Liver (tissue), 9 donors: Measurements from ENCODE around the gene YPEL2. TPM values are rescaled to one million over a fixed set of nuclear protein-coding genes. Genes with fewer than 3 reads are reported as not detected.

Experiments
- DNase-seq: peaks from one replicate; pipeline ENCODE4 v3.0.0-alpha.2; 2017; ENCODE audit warnings: low spot score
- H3K27ac ChIP-seq, 2 donors: one replicate each; pipeline ENCODE4 v1.7.0; 2013; ENCODE audit warnings: inconsistent platforms in 2 of 2, low read length in 2 of 2, control low read depth in 1 of 2, low read depth in 1 of 2, mild to moderate bottlenecking in 1 of 2
- H3K27me3 ChIP-seq, 4 donors: one replicate each; pipeline versions ENCODE4 v1.6.1 to v1.7.0; 2013; ENCODE audit warnings: low read length in 3 of 4, inconsistent platforms in 1 of 4, mild to moderate bottlenecking in 1 of 4, moderate library complexity in 1 of 4; ENCODE audit not compliant: control insufficient read depth in 4 of 4, insufficient read depth in 4 of 4
- H3K36me3 ChIP-seq, 4 donors: one replicate each; pipeline versions ENCODE4 v1.6.1 to v1.7.0; 2013; ENCODE audit warnings: low read length in 3 of 4, mild to moderate bottlenecking in 3 of 4, low read depth in 1 of 4, moderate library complexity in 1 of 4; ENCODE audit not compliant: control insufficient read depth in 4 of 4, insufficient read depth in 3 of 4
- H3K4me1 ChIP-seq, 4 donors: one replicate each; pipeline versions ENCODE4 v1.6.1 to v1.7.0; 2013; ENCODE audit warnings: low read length in 3 of 4, mild to moderate bottlenecking in 3 of 4, moderate library complexity in 1 of 4; ENCODE audit not compliant: control insufficient read depth in 4 of 4, insufficient read depth in 4 of 4
- H3K4me3 ChIP-seq, 3 donors: one replicate each; pipeline versions ENCODE4 v1.6.1 to v1.7.0; 2013; ENCODE audit warnings: low read length in 3 of 3, control low read depth in 1 of 3, low read depth in 1 of 3, mild to moderate bottlenecking in 1 of 3
- H3K9ac ChIP-seq, 2 donors: one replicate each; pipeline ENCODE4 v1.7.0; 2013; ENCODE audit warnings: low read length in 2 of 2, mild to moderate bottlenecking in 2 of 2, moderate library complexity in 2 of 2, control low read depth in 1 of 2, low read depth in 1 of 2
- H3K9me3 ChIP-seq, 4 donors: one replicate each; pipeline versions ENCODE4 v1.6.1 to v1.7.0; 2013; ENCODE audit warnings: low read length in 3 of 4; ENCODE audit not compliant: control insufficient read depth in 4 of 4
- CTCF ChIP-seq: fragments of 150-350 bp; IDR thresholded peaks from 2 replicates; pipeline ENCODE4 v1.5.1; 2017; ENCODE audit warnings: improper control_type of control experiment, low read depth, low read length; ENCODE audit not compliant: missing input control
- EGR1 ChIP-seq, 2 donors: IDR thresholded peaks; 2 replicates each; pipeline ENCODE4 v1.6.1; 2016 to 2018; ENCODE audit warnings: antibody characterized with exemption in 2 of 2, low read depth in 2 of 2
- FOXA1 ChIP-seq: IDR thresholded peaks from 2 replicates; pipeline ENCODE4 v1.6.1; 2016; ENCODE audit warnings: antibody characterized with exemption
- FOXA2 ChIP-seq: IDR thresholded peaks from 2 replicates; pipeline ENCODE4 v1.6.1; 2016; ENCODE audit warnings: antibody characterized with exemption
- GABPA ChIP-seq, 2 donors: IDR thresholded peaks in 1 of 2; conservative IDR thresholded peaks in 1 of 2; 2 replicates each; pipeline ENCODE4 v1.6.1; 2016; ENCODE audit warnings: antibody characterized with exemption in 2 of 2, mild to moderate bottlenecking in 1 of 2, moderate library complexity in 1 of 2
- HNF4A ChIP-seq, 2 donors: conservative IDR thresholded peaks; 2 replicates each; pipeline ENCODE4 v1.6.1; 2016; ENCODE audit warnings: antibody characterized with exemption in 2 of 2, mild to moderate bottlenecking in 2 of 2
- HNF4G ChIP-seq: IDR thresholded peaks from 2 replicates; pipeline ENCODE4 v1.6.1; 2016; ENCODE audit warnings: antibody characterized with exemption
- JUND ChIP-seq, 2 donors: IDR thresholded peaks; 2 replicates each; pipeline ENCODE4 v1.6.1; 2016; ENCODE audit warnings: antibody characterized with exemption in 2 of 2
- MAX ChIP-seq: IDR thresholded peaks from 2 replicates; pipeline ENCODE4 v1.6.1; 2016; ENCODE audit warnings: antibody characterized with exemption
- NR2F2 ChIP-seq: IDR thresholded peaks from 2 replicates; pipeline ENCODE4 v1.6.1; 2016; ENCODE audit warnings: antibody characterized with exemption
- RAD21 ChIP-seq, 2 donors: IDR thresholded peaks; 2 replicates each; pipeline ENCODE4 v1.6.1; 2016; ENCODE audit warnings: antibody characterized with exemption in 2 of 2, mild to moderate bottlenecking in 2 of 2
- REST ChIP-seq: IDR thresholded peaks from 2 replicates; pipeline ENCODE4 v1.6.1; 2016; ENCODE audit warnings: antibody characterized with exemption, mild to moderate bottlenecking
- RXRA ChIP-seq, 2 donors: IDR thresholded peaks; 2 replicates each; pipeline ENCODE4 v1.6.1; 2017 to 2018; ENCODE audit warnings: antibody characterized with exemption in 2 of 2, mild to moderate bottlenecking in 1 of 2
- SP1 ChIP-seq: IDR thresholded peaks from 2 replicates; pipeline ENCODE4 v1.6.1; 2018; ENCODE audit warnings: antibody characterized with exemption, mild to moderate bottlenecking
- TAF1 ChIP-seq: conservative IDR thresholded peaks from 2 replicates; pipeline ENCODE4 v1.6.1; 2016; ENCODE audit warnings: antibody characterized with exemption, mild to moderate bottlenecking
- YY1 ChIP-seq: IDR thresholded peaks from 2 replicates; pipeline ENCODE4 v1.6.1; 2016; ENCODE audit warnings: antibody characterized with exemption, mild to moderate bottlenecking
- ZBTB33 ChIP-seq: IDR thresholded peaks from 2 replicates; pipeline ENCODE4 v1.6.1; 2016; ENCODE audit warnings: antibody characterized with exemption
- WGBS: extraction: QIAGEN DNeasy Blood & Tissue Kit; methylation state at CpG from one replicate; pipeline ENCODE4 v1.1.7; 2013; 5-methylcytosine and 5-hydroxymethylcytosine counted together
- polyA plus RNA-seq, 2 donors: library from polyadenylated mRNA; stranded (reverse) in 1 of 2; unstranded in 1 of 2; fragments of 200-250 nt in 1 of 2; fragments of >200 nt in 1 of 2; fragmentation: Nextera tagmentation in 1 of 2; extraction: Ambion mirVana in 1 of 2; gene quantifications; one replicate each; pipeline versions ENCODE4 v1.2.1 to v1.2.3, GENCODE V29; 2013 to 2015
- total RNA-seq, 2 donors: library from RNA; depleted of rRNA; stranded (reverse); fragments of >200 nt; gene quantifications; one replicate each; pipeline ENCODE4 v1.2.3, GENCODE V29; 2014
- TF ChIP-seq, protein P1 (sequence below): IDR thresholded peaks from 2 replicates; pipeline ENCODE4 v1.6.1; 2016; ENCODE audit warnings: antibody characterized with exemption
- donor health status: healthy.
- donor health status: healthy.
- donor health status: healthy.
- donor health status: healthy.
- donor health status: healthy.

The YPEL2 gene
- total and polyA plus RNA-seq, 4 donors: 4.2 to 23.8 (median 11.3) TPM

DNA sequence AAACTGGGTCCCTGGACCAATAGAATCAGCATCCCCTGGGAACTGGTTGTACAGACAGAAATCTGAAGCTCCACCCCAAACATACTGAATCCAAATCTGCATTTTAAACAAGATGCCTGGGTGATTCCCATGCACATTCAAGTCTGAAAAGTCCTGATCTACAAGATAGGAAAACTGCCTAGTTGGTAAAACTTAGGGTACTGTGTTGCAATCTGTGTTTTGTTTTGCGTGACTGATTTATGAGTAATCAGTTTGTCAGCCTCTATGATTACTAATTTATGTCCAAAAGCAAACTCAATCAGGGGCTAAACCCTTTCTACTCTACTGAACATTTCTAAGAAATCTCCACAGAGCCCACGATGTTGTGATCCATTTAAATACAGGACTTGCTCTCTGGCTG is 103.8 kb downstream of the YPEL2 start:
- peaks cover 0 to 2% (median 0%) of the 10 kb centered on the region in 4 donors for H3K36me3 ChIP-seq
- peak in 1 of 2 donors; percentile 23 for TF ChIP-seq RXRA (IDR thresholded peaks at IDR 0.05)
- no peak for TF ChIP-seq CTCF
- TF ChIP-seq HNF4A (conservative IDR thresholded peaks at IDR 0.05): peak; percentile 6 to 16
- no peaks in the 10 kb centered on the region for H3K27me3 ChIP-seq
- WGBS: 8% methylated on average over 2 of the region's 2 CpGs
- H3K9ac ChIP-seq: peak overlapping the region in 1 of 2 donors; percentile 2
- DNase-seq: no peak
- H3K4me3 ChIP-seq: no peak overlapping the region
- H3K4me1 ChIP-seq: peaks cover 9 to 36% (median 20%) of the 10 kb centered on the region in 4 donors
- H3K27ac ChIP-seq: peak overlapping the region; percentile 35 to 56
- no peaks in the 10 kb centered on the region for H3K9me3 ChIP-seq

- no peaks in the 10 kb centered on the region for H3K9me3 ChIP-seq
- DNase-seq: no peak
- WGBS: 86% methylated on average over 4 of the region's 4 CpGs
- H3K27ac ChIP-seq: no peak overlapping the region
- no peak overlapping the region for H3K9ac ChIP-seq
- TF ChIP-seq YY1 (no peak), HNF4G (no peak), RXRA (IDR thresholded peaks at IDR 0.05) (no peak), EGR1 (IDR thresholded peaks at IDR 0.05; ENCODE audit: low read depth in 2 of 2) (no peak), NR2F2 (no peak), CTCF (no peak), RAD21 (IDR thresholded peaks at IDR 0.05) (no peak), FOXA2 (no peak), HNF4A (conservative IDR thresholded peaks at IDR 0.05) (no peak), ZBTB33 (no peak), GABPA (IDR thresholded peaks at IDR 0.05 in 1 of 2, conservative IDR thresholded peaks at IDR 0.05 in 1 of 2) (no peak), SP1 (no peak), JUND (IDR thresholded peaks at IDR 0.05) (no peak), MAX (no peak), REST (no peak), TAF1 (no peak), FOXA1 (no peak)
- TF ChIP-seq, protein P1, sequence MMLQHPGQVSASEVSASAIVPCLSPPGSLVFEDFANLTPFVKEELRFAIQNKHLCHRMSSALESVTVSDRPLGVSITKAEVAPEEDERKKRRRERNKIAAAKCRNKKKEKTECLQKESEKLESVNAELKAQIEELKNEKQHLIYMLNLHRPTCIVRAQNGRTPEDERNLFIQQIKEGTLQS: no peak
- peaks cover 4 to 38% (median 25%) of the 10 kb centered on the region in 4 donors for H3K4me1 ChIP-seq
- no peak overlapping the region for H3K4me3 ChIP-seq
- H3K27me3 ChIP-seq: no peaks in the 10 kb centered on the region
- no peaks in the 10 kb centered on the region for H3K36me3 ChIP-seq
Measured at GRCh38 chr17:59436900-59437299, 105.4 kb downstream of the YPEL2 start.
